ENCODE data around the gene PLXNA4. TPM values are rescaled to one million over a fixed set of nuclear protein-coding genes. Genes with fewer than 3 reads are reported as not detected.

The PLXNA4 gene
- total RNA-seq, 1 experiment from 2014 or later: 29.2 TPM

DNA sequence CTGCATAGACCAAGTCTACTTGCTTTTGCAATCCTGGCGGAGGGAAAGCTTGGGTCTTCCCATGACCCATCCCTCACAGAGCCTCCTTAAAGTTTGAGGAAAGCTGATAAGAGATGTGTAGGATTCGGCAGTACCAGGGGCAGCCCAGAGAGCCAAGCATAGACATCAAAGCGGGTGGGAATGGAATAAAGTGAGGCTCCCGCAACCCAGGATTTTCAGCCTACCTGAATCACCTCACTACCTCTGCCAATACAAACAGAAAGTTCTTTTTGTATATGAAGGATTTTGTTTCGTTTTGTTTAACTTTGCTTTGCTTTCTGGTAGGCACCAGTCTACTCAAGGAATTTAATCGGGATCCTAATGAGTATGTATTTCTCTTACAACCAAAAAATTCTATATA is 451.7 kb downstream of the PLXNA4 start:
- DNase-seq (ENCODE audit: low read depth): no peak

DNA sequence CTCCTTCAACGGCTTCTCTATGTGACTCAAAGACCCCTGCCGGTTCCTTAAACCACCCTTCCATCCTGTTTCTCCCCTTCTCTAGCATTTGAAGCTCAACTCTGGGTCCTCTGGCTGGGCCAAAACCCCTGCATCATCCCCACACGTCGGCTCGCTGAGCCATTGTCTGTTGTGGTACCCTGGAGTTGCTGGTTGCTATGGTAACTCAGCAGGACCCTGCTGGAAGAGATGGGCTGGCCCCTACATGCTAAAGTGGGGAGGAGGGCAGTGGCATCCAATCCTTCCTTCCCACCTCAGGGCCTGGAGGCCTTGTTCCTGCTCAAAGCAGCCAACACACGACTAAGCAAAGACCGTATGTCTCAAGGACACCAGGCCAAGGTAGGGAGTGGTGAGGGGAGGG is 452.5 kb downstream of the PLXNA4 start:
- no peak for DNase-seq (ENCODE audit: low read depth)

DNA sequence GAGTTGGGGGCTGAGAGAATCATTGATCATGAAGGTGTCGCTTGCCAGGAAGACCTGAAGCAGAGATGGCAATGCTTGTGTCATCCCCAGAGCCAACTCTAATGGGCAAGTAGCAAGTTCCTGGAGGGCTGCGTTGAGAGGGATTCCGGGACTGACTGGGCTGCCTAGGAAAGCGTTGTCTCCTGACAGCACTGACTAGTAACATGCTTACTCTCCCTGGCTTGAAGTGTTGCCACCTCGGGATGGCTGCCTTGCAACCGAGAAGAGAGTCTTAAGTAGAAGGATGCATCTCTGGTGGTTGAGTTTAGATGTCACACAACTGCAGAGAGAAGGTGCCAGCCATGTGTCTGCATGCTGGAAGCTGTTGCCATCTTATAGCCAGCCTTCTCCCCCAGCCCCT is 453.4 kb downstream of the PLXNA4 start:
- DNase-seq (ENCODE audit: low read depth): no peak

DNA sequence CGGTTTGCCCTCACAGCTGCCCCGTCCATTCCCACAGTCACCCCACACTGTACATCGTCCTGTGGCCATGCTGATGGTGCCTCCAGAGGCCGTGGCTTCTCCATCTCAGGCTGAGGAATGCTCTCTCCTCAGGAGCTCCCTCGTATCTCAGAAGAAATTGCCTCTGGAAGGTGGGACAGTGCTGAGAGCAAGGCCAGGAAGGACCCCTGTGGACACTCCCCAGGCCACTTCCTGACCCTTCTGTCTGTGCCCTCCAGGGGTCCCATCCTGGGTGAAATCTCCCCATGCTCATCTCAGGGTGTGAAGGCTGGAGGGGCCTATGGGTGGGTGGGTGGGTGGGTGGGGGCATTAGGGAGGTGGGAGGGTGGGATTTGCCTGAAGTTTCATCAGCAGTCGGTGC is 454.3 kb downstream of the PLXNA4 start:
- DNase-seq (ENCODE audit: low read depth): no peak

DNA sequence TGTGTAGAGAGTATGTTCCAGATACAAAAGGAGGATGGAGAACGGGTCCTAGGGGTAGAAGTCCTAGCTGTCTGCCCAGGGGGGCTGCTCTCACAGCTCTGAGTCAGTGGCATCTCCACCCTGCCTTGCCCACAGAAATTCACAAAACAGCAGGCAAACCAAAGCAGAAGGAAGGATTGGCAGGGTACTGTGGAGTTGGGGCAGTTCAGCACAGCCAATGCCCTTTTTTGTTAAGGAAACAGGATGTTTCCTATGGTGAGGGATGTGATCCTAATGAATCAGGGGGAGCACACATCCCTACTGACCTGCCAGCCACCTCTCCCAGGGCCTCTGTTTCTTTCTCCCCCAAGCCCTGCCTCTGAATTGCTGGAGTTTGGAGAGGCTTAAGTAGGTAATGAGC is 457.6 kb downstream of the PLXNA4 start:
- peak; percentile 85 for DNase-seq (ENCODE audit: low read depth)

DNA sequence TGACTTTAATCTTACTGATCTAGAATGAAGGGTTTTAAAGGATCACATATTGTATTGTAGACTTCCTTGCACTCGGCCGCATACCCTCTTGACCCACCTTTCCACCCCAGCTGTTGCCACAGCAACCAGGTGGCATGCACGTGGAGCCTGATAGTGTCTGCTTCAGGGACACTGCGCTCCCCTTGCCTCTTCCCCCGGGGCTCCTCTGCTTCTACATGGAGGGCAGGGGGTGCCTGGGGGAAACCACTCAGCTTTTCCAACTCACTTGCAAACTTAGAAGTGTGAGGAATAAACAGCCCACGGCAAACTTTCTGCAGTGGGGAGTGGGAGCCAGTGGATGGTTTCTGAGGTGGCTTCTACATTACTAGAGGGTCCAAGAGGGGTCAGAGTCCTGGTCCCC is 458.6 kb downstream of the PLXNA4 start:
- DNase-seq (ENCODE audit: low read depth): no peak

DNA sequence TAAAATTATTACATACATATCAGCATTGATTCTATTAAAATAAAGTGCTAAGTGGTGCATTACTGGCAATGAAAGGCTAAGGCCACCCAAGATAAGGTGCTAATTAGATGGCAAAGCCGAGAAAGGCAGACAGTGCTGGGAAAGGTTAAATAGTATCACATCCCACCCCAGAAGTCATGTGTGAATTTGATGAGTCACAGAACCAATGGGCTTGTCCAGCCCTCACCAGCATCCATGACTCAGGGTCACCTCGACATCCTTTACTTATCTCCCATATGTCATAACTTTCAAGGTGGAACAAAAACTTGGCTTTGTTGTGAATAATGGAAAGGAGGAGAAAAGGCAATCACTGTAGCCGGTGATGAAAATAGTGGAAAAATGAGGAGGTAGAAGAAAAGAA is 459.1 kb downstream of the PLXNA4 start:
- DNase-seq (ENCODE audit: low read depth): peak; percentile 90

DNA sequence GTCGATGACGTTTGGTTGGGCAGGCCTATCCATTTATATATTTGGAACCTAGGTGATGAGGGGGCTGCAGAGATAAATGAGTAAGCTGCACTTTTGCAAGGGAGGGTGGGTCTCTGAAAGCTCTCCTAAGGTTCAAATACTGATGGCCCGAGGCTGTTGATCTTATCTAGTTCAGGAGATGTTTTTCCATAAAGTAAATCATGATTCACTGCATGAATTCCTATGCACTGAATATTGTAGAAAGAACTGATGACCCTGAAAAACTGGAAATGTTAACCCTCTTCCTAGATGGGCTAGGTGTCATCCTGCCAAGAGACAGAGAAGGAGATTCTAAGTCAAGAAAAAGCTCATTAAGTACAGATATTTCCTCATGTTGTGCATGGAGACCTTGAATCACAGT is 459.9 kb downstream of the PLXNA4 start:
- peak; percentile 55 for DNase-seq (ENCODE audit: low read depth)

DNA sequence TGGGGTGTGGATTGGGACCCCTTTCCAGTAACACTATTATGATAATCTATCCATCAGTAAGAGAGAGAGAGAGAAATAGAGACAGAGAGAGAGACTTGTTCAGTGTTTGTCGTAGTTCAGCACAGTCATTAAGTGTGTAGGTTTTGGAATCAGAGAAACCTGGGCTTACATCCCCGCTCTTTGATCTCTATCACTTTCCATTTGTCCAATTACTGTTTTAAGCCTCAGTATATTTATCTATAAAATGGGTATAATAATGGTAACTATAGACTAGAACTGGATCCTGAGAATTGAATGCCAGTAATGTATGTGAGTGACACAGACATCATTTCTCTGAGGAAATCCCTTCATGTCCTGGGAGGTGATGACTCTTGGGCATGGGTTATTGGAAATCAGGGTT is 460.5 kb downstream of the PLXNA4 start:
- no peak for DNase-seq (ENCODE audit: low read depth)

DNA sequence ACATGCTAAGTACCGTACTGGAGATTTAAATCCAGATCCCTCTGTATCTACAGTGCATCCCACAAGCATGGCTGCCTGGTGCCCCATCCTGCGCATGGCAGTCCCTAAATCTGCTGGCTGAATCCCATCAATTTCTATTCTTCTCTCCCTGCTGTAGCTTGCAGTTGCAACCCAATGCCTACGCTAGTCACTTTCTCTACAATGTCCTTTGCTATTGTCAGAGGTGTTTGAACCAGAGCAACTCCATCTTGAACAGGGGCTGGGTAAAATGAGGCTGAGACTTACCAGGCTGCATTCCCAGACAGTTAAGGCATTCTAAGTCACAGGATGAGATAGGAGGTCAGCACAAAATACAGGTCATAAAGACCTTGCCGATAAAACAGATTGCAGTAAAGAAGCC is 461.2 kb downstream of the PLXNA4 start:
- no peak for DNase-seq (ENCODE audit: low read depth)

DNA sequence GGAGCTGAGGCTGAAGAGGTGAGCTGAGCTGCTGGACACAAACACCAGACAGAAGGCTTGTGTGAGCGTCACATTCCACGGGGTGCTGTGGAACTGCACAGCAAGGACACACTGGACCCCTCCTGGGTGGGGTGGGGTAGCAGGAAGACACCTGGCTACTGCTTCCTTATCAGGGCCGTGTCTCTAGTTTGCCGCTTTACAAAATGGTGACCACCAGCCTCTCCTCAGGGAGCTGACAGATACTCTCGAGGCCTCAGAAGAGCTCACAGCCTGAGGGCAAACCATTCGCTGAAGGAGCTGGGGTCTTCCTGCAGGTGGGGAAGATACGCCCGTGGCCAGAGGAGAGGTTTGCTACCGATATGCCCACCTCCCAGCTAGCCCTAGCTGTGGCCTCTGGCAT is 461.9 kb downstream of the PLXNA4 start:
- no peak for DNase-seq (ENCODE audit: low read depth)

DNA sequence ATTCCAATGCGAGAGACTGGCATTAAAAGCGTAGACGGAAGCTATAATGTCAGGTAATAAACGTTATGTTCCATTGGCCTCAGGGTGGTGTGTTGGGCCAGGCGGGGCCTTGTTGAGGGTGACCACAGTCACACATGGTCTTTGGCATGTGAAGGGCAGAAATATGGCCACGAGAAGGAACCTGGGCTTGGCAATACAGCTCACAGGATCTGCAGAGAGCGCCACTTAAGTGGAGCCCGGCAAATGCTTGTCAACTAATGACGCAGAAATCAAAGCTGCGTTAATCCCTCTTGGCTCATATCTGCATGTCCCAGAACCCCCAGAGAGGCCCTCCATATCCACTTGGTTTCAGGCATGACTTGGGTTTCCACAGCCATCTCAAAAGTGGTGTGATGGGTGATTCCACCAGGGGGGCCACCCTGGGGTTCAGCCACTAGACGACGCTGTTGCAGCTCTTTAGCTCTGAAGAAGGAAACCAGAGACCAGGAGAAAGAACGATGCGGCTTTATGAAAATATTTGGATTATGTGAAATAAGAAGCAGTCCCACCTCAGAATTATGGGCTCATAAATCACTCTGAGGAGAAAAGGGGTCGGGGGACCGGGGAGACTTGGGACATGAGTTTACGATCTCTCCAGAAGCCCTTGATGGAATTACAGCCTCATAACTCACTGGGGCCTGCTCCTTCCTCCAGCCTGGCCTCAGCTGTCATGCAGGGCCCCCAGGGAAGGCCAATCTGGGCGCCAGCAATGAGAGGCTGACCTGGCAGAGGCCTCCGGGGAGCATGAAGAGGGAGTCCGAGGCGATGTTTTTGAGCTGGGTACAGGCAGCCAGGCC is 462.5 kb downstream of the PLXNA4 start:
- DNase-seq (ENCODE audit: low read depth): no peak

DNA sequence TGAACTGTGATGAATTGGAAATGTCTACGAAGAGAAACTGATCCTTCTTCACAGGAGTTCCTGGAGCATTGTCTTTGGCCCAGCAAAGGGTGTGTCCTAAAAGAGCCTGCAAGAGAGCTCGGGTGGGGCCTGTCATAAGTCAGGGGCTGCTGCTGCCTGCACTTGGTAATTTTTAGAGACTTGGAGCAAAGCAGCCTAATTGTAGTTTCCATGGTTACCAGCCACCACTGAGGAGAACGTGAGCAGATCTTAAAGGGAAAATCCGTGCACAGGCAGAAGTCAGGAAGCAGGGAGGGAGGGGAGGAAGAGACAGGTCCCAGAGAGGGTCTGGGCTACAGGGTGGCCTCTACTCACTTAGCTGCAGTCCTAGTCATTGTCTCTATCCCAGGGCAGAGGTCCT is 463.6 kb downstream of the PLXNA4 start:
- DNase-seq (ENCODE audit: low read depth): no peak

DNA sequence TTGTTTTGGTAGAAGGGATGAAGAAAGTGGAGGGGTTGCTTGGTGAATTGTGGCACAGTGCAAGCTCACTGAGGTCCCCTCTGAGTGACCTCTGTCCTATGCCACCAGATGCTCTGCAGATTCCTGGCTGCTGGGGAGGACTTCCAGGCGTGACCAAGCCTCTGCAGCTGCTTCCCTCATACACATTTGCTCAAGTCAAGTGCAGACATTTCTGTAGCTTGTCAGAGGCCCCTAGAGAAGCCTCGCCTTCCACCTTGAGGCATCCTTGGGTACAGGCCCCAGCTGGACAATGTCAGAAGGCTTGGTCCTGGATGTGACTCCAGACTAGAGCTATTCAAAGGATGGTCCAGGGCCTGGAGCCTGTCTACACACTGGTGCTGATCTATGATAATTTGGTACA is 464.2 kb downstream of the PLXNA4 start:
- no peak for DNase-seq (ENCODE audit: low read depth)

DNA sequence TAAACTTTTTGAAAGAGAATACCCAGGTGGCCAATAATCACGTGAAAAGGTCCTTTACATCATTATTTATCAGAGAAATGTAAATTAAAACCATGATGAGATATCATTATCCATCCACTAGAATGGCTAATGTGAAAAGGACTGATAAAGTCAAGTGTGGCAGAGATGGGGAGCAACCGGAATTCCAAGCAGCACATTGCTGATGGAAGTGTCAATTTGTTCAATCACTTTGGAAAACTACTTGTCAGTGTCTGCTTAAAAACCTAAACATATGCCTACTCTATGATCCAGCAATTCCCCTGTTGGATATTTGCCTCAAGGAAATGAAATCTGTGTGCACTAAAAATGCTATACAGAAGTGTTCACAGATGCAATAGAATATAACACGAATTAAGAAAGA is 465.6 kb downstream of the PLXNA4 start:
- DNase-seq (ENCODE audit: low read depth): no peak

DNA sequence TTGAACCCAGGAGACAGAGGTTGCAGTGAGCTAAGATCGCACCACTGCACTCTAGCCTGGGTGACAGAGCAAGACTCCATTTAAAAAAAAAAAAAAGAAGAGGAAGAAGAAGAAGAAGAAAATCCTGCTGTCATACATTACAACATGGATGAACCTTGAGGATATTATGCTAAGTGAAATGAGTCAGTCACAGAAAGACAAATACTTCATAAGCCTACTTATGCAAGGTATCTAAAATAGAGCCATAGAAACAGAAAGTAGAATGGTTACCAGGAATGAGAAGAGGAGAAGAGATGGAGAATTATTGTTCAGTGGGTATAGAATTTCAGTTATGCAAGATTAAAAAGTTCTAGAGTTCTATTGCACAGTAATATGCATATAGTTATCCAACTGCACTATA is 466.5 kb downstream of the PLXNA4 start:
- DNase-seq (ENCODE audit: low read depth): no peak

DNA sequence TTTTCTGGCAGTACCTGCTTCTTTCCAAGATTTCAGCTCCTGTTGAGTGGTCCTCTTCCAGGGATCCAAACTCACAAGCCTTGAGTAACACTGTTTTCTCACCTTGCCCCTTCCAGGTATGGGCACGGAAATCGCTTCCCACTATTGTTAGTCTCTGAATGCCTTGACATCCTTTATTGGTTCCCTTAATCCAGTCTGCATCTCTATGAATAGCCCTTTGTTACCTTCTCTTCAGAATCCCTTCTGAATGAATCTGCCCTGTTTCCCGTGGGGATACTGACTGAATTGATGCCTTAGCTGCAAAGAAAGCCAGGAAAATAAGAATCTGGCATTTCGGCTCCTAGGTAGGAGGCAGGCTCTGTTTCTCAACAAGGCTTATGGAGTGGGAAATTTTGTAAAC is 467.7 kb downstream of the PLXNA4 start:
- DNase-seq (ENCODE audit: low read depth): no peak

DNA sequence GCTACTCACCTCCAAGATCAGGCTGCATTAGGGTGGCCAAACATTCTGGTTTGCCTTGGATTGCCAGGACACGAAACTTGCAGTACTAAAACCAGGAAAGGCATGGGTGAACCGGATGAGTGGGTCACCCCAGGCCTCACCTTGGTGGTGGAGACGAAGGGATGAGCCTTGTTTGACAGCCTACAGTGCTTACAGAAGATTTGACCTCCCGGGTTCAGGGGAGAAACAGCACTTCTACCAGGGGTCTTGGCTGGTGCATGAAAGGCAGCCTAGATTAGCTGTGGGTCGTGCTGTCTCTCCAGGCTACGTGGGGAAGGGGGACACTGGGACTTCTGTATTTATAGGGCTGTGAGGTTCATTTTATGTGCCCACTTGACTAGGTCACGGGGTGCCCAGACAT is 469.8 kb downstream of the PLXNA4 start:
- no peak for DNase-seq (ENCODE audit: low read depth)

DNA sequence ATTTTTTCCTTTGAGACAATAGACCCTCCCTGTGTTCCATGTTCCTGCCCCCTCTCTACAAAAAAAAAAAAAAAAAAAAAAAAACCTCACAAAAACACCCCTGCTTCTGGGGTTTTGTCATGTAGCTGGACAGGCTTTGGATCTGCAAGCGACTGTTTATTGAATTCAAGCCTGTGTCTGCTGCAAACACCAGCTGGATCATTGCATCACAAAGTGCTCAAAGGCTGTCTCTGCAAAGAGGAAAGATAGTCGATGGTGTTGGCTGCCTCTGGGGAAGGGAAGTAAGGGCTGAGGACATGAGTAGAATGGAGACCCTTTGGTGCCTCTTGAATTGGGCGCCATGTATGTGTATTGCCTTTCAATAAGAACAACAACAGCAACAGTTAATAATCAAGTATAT is 471.2 kb downstream of the PLXNA4 start:
- no peak for DNase-seq (ENCODE audit: low read depth)

DNA sequence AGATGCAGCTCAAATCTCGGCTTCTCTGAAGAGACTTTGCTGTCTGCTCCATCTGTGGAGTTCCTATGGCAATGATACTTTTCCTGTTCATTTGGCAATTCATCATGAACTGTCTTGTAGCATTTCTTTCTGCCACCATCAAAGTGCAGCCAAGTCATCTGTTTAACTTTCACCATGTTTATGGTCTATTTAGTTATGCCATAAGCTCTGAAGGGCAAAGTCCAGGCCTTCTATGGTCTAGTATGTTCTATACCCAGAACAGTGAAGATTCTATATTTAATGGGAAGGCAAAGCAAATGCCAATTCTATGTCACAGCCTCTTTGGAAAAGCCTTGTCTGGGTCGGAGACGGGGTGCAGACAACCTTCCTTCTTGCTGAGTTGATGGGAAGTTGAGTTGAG is 472.6 kb downstream of the PLXNA4 start:
- DNase-seq (ENCODE audit: low read depth): no peak

DNA sequence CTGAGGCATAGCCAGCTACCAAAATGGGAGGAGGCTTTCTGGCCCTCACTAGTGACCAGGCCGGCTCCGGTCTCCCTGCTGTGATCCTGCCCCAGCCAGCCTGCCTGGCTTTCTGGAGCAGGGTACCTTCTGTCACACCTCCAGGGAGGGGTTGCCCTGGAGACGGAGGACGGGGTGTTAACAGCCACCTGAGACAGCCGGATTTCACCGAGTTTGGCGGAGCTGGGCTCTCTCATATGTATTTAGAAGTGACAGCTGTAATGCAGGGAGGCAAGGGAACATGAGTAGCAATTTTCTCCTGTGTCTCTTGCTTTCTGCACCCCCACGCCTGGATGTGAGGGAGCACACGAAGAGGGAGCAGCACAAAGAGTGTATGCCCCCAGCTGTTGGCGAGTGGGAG is 473.3 kb downstream of the PLXNA4 start:
- no peak for DNase-seq (ENCODE audit: low read depth)

DNA sequence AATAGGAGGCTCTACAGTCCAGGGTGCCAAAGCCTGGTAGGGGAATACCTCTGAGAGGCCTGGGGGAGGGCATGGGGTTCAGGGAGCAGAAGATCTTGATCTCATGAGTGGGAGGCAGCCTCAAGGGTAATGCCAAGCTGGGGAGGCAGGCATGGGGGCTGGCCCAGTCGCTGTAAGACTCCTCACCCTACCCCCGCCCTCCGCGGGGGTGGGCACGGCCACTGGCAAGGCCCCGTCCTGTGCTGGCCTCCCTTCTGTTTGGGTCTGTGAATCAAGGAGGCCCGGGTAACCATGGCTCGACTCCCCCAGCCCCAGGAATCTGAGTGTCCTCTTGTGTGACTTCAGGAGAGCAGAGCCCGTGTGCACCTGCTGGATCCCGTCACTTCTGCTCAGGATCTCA is 473.9 kb downstream of the PLXNA4 start:
- no peak for DNase-seq (ENCODE audit: low read depth)

DNA sequence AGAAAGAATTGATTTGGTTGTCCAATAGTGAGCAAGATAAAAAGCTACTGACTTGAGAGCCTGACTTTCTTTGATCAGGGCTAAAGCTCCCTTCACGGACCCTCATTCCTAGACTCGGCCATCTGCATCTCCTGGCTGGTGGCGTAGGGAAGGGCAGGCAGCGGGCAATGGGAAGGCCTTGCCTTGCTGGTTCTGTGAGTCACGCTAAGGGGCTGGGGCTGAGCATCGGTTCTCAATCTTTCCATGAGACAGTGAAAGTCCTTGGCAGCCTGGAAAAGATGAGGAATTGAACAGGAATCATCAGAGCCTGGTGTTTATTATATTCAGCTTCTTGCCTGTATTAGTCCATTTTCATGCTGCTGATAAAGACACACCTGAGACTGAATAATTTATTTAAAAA is 475.3 kb downstream of the PLXNA4 start:
- DNase-seq (ENCODE audit: low read depth): no peak

DNA sequence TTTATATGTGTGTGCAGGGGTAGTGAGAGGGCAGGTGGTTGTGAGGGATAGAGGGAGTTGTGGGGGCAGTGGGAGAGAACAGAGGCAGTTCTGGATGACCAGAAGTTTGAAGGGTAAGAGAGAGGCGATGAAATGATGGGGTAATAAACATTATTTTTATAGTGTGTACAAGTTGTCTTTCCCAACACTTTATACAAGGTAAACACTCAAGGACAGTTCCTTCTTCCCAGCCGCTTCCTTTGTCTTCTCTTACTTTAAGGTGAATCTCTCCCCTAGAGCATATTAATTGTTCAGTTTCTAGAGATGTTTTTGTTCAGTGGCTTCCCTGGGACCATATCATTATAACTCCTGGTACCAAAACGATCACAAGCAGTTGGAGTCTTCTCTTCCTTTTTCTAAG is 475.8 kb downstream of the PLXNA4 start:
- DNase-seq (ENCODE audit: low read depth): no peak

Measured in HT1080 (cell line).